CD4-positive, alpha-beta T cell (primary cell): ENCODE data around the gene MUC13. TPM values are rescaled to one million over a fixed set of nuclear protein-coding genes. Genes with fewer than 3 reads are reported as not detected.

Source experiments
- ATAC-seq: fragments of 200-7000 bp; cut with Tn5 transposase; one replicate; pipeline ENCODE4 v1.10.0; 2022; ENCODE audit warnings: mild to moderate bottlenecking; ENCODE audit not compliant: poor library complexity
- CTCF ChIA-PET: fragments of 350-600 bp; sonication (Branson Sonifier 250); formaldehyde crosslinking; loops from one replicate; lab custom pipeline; 2021; ENCODE audit warnings: antibody characterized with exemption, inconsistent platforms; lab: Charles Lee
- POLR2A ChIA-PET: fragments of 350-600 bp; sonication (Branson Sonifier 250); formaldehyde crosslinking; loops from one replicate; lab custom pipeline; 2021; ENCODE audit warnings: antibody characterized with exemption, inconsistent platforms; lab: Charles Lee
- DNase-seq, 14 experiments: peaks; one replicate each; pipeline ENCODE4 v3.0.0-alpha.2; 2013 to 2020; ENCODE audit warnings: mixed read lengths in 2 of 14
- H3K27ac ChIP-seq, 2 donors: one replicate each; pipeline versions ENCODE4 v1.5.1 to v1.7.0; 2013; ENCODE audit warnings: low read length in 2 of 2, low read depth in 1 of 2, mild to moderate bottlenecking in 1 of 2
- H3K27me3 ChIP-seq, 2 experiments: 1 replicate in 1 of 2; 2 replicates in 1 of 2; pipeline versions ENCODE4 v1.6.1 to v1.7.0; 2013; ENCODE audit warnings: low read length in 2 of 2, control low read depth in 1 of 2, mild to moderate bottlenecking in 1 of 2, moderate library complexity in 1 of 2; ENCODE audit not compliant: insufficient read depth in 2 of 2, control insufficient read depth in 1 of 2
- H3K36me3 ChIP-seq: one replicate; pipeline ENCODE4 v1.6.1; 2013; ENCODE audit warnings: low read length, control low read depth; ENCODE audit not compliant: insufficient read depth
- H3K4me1 ChIP-seq: one replicate; pipeline ENCODE4 v1.6.1; 2013; ENCODE audit warnings: low read length, control low read depth; ENCODE audit not compliant: insufficient read depth
- H3K4me3 ChIP-seq: one replicate; pipeline ENCODE4 v1.5.1; 2013; ENCODE audit warnings: mild to moderate bottlenecking, low read length, moderate library complexity
- H3K9me3 ChIP-seq, 2 experiments: 1 replicate in 1 of 2; 2 replicates in 1 of 2; pipeline versions ENCODE4 v1.6.1 to v1.7.0; 2013; ENCODE audit warnings: low read length in 2 of 2, mild to moderate bottlenecking in 2 of 2, control low read depth in 1 of 2, moderate library complexity in 1 of 2; ENCODE audit not compliant: control insufficient read depth in 1 of 2, insufficient read depth in 1 of 2
- H3K27ac Mint-ChIP-seq: one replicate; pipeline ENCODE4 v1.8.0; 2020; ENCODE audit warnings: mixed read lengths
- H3K27me3 Mint-ChIP-seq: one replicate; pipeline ENCODE4 v1.8.0; 2021; ENCODE audit warnings: mixed read lengths
- H3K36me3 Mint-ChIP-seq: one replicate; pipeline ENCODE4 v1.8.0; 2021; ENCODE audit warnings: low read depth, mixed read lengths
- H3K4me1 Mint-ChIP-seq: one replicate; pipeline ENCODE4 v1.8.0; 2021; ENCODE audit warnings: low read depth, mixed read lengths
- H3K4me3 Mint-ChIP-seq: one replicate; pipeline ENCODE4 v1.8.0; 2020; ENCODE audit warnings: mild to moderate bottlenecking, mixed read lengths
- H3K9me3 Mint-ChIP-seq: one replicate; pipeline ENCODE4 v1.8.0; 2020; ENCODE audit warnings: mixed read lengths
- CTCF ChIP-seq: fragments of 200-600 bp; IDR thresholded peaks from one replicate; pipeline ENCODE4 v1.8.0; 2022; ENCODE audit warnings: antibody characterized with exemption, mild to moderate bottlenecking
- intact Hi-C, 2 experiments: fragments of 100-400 bp; cut with DNase I in 1 of 2; cut with micrococcal nuclease in 1 of 2; formaldehyde crosslinking; loops; one replicate each; pipeline versions ENCODE4 v1.15.1 to v1.9.0; 2023 to 2025; cut with DNase I, micrococcal nuclease
- total RNA-seq, 174 experiments: library from RNA in 2 of 174; stranded (reverse) in 2 of 174; gene quantifications; one replicate each; pipeline ENCODE4 v1.2.3 and lab custom pipeline; 2021 to 2026

The MUC13 gene
- total RNA-seq, 2 experiments from 2014 or later: 0.47 TPM; not detected in 1

- H3K4me3 ChIP-seq: no peak overlapping the region
- H3K9me3 Mint-ChIP-seq: no peaks in the 10 kb centered on the region
- H3K9me3 ChIP-seq: no peaks in the 10 kb centered on the region
- ChIA-PET CTCF (no interaction called here), POLR2A (no interaction called here)
- no peaks in the 10 kb centered on the region for H3K27me3 Mint-ChIP-seq
- H3K27me3 ChIP-seq: no peaks in the 10 kb centered on the region
- H3K27ac ChIP-seq: no peak overlapping the region
- intact Hi-C loops: no loop called here
- peaks cover 52% of the 10 kb centered on the region for H3K36me3 ChIP-seq
- peaks cover 87% of the 10 kb centered on the region for H3K36me3 Mint-ChIP-seq
- H3K27ac Mint-ChIP-seq: no peak overlapping the region
- no peak for TF ChIP-seq CTCF
- H3K4me1 ChIP-seq: no peaks in the 10 kb centered on the region
- DNase-seq (no peak), ATAC-seq (no peak)
- no peaks in the 10 kb centered on the region for H3K4me1 Mint-ChIP-seq
- H3K4me3 Mint-ChIP-seq: no peak overlapping the region
Measured at GRCh38 chr3:124973290-124973689, 38.7 kb upstream of the MUC13 start.

DNA sequence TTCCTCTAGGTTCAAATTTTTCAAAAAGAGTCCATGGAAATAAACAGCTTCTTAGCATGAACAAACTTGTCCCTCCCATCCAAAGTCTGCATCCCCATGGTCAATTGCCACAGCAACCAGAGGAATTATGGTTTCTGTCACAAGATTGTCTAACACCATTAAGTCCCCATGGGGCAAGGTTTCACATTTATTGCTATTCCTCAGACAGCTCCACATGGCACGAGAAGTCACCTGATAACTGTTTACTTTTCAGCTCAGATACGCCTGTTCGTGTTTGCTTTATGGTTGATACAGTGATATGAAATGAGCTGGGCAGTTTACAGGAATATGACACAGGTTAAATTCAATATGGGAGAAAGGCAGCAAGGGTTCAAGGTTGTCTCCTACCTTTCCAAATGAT lies 37.9 kb upstream of the MUC13 start:
- Mint-ChIP-seq H3K4me3 (no peak overlapping the region), H3K36me3 (peaks cover 80% of the 10 kb centered on the region), H3K9me3 (no peaks in the 10 kb centered on the region), H3K27ac (no peak overlapping the region), H3K4me1 (no peaks in the 10 kb centered on the region), H3K27me3 (no peaks in the 10 kb centered on the region)
- Histone ChIP-seq H3K4me1 (no peaks in the 10 kb centered on the region), H3K27me3 (no peaks in the 10 kb centered on the region), H3K36me3 (peaks cover 47% of the 10 kb centered on the region), H3K27ac (no peak overlapping the region), H3K4me3 (no peak overlapping the region), H3K9me3 (no peaks in the 10 kb centered on the region)
- intact Hi-C loops: no loop called here
- no peak for TF ChIP-seq CTCF
- ChIA-PET CTCF (interaction anchor here (1.2 kb wide), 1 partner anchor 47 kb away, joined by 3 read pairs; no protein-coding TSS in a partner anchor), POLR2A (no interaction called here)
- ATAC-seq: no peak
- DNase-seq: no peak

DNA sequence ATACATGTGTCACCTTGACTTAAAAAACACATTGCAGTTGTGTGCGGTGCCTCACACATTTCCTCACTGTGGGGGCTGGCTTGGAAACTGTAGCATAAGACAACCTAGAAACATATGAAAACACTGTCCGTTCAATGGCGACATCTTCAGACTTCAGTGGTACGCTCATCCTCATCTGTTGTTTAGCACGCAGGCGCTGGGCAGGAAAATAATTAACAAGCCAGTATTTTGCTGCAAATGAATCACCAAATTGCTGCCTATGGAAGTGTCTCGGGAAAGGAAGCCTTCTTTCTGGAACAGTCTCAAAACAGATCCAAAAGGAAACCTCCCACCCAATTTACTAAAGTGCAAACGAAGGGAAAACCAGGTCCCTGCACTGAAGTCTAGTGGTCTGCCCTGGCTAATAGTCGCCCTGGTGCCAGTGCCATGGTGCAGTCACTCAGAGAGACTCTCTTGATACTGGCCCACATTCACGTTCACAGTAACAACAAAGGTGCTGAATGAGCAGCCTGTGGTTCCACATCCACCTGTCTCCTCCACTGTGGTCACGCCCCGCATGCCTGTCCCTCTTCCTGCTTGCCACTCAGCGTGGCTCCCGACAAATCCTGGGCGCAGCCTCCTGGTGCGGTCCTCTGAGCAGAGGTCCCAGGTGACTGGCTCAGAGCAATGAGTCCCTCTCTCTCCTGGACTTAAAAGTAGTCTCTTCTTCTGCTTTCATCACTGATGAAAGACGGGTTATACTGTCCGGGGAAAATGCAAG lies 35.6 kb upstream of the MUC13 start:
- Histone ChIP-seq H3K4me3 (no peak overlapping the region), H3K27ac (no peak overlapping the region), H3K4me1 (no peaks in the 10 kb centered on the region), H3K27me3 (no peaks in the 10 kb centered on the region), H3K9me3 (no peaks in the 10 kb centered on the region), H3K36me3 (peaks cover 33% of the 10 kb centered on the region)
- POLR2A ChIA-PET: no interaction called here
- intact Hi-C loops: no loop called here
- Mint-ChIP-seq H3K9me3 (no peaks in the 10 kb centered on the region), H3K4me1 (no peaks in the 10 kb centered on the region), H3K27ac (no peak overlapping the region), H3K27me3 (no peaks in the 10 kb centered on the region), H3K36me3 (peaks cover 61% of the 10 kb centered on the region), H3K4me3 (no peak overlapping the region)
- TF ChIP-seq CTCF: no peak
- no peak for ATAC-seq
- DNase-seq: no peak
- CTCF ChIA-PET: no interaction called here
